Activated naive CD4-positive, alpha-beta T cell treated with anti-CD3 and anti-CD28 coated beads, Interleukin-2, amount 10 ng/mL, durations not matched to agents 7 days and 5 days (primary cell): ENCODE data around the gene YBX3.
"Not testable (repeated sequence)": the region's sequence is repeated elsewhere in the genome, so short reads cannot be mapped to it uniquely, and the experiment has no call there.

Experiments used
- CTCF ChIA-PET: fragments of 350-600 bp; sonication (Branson Sonifier 250); formaldehyde crosslinking; loops from one replicate; lab custom pipeline; 2021; ENCODE audit warnings: antibody characterized with exemption; lab: Charles Lee
- DNase-seq: peaks from one replicate; pipeline ENCODE4 v3.0.0-alpha.2; 2020
- H3K27ac Mint-ChIP-seq: one replicate; pipeline ENCODE4 v1.8.0; 2021; ENCODE audit warnings: mild to moderate bottlenecking, moderate library complexity, mixed read lengths
- H3K27me3 Mint-ChIP-seq: one replicate; pipeline ENCODE4 v1.8.0; 2021; ENCODE audit warnings: mild to moderate bottlenecking, mixed read lengths
- H3K36me3 Mint-ChIP-seq: one replicate; pipeline ENCODE4 v1.8.0; 2021; ENCODE audit warnings: mixed read lengths
- H3K4me1 Mint-ChIP-seq: one replicate; pipeline ENCODE4 v1.8.0; 2021; ENCODE audit warnings: mixed read lengths
- H3K4me3 Mint-ChIP-seq: one replicate; pipeline ENCODE4 v1.8.0; 2021; ENCODE audit warnings: mild to moderate bottlenecking, moderate library complexity, mixed read lengths
- H3K9me3 Mint-ChIP-seq: one replicate; pipeline ENCODE4 v1.8.0; 2021; ENCODE audit warnings: mixed read lengths

The YBX3 gene

GRCh38 chr12:10722905-10723746 is at the start of gene YBX3:
YBX3 (minus strand) TSS chr12:10723323; CDS start chr12:10723111, 212 bp downstream.
- H3K36me3 Mint-ChIP-seq, result no peaks in the 10 kb centered on the region
- peaks cover 36% of the 10 kb centered on the region for H3K4me1 Mint-ChIP-seq
- H3K9me3 Mint-ChIP-seq, result no peaks in the 10 kb centered on the region
- CTCF ChIA-PET, result interaction anchor here (0.6 to 2.1 kb wide), 3 partner anchors 9 to 93 kb away, joined by 3 to 14 read pairs (median 4); no protein-coding TSS in a partner anchor
- peaks cover 56% of the 10 kb centered on the region for H3K27me3 Mint-ChIP-seq
- DNase-seq, result peak; percentile 61
- H3K4me3 Mint-ChIP-seq, result peak within 1 kb of the TSS; percentile 84
- H3K27ac Mint-ChIP-seq, result peak within 1 kb of the TSS; percentile 69

GRCh38 chr12:10771132-10771733 is 48.1 kb upstream of the YBX3 start:
- Mint-ChIP-seq H3K9me3 (no peaks in the 10 kb centered on the region), H3K27ac (no peak overlapping the region), H3K4me3 (no peak overlapping the region), H3K4me1 (no peaks in the 10 kb centered on the region), H3K36me3 (no peaks in the 10 kb centered on the region), H3K27me3 (peaks cover 23% of the 10 kb centered on the region)
- DNase-seq, result no peak
- CTCF ChIA-PET, result interaction anchor here (0.6 to 3.2 kb wide), 10 partner anchors 9 to 718 kb away, joined by 3 to 28 read pairs (median 4); no protein-coding TSS in a partner anchor

- no peak for DNase-seq
- Mint-ChIP-seq H3K36me3 (no peaks in the 10 kb centered on the region), H3K27ac (no peak overlapping the region), H3K9me3 (peaks cover 11% of the 10 kb centered on the region), H3K27me3 (peaks cover 17% of the 10 kb centered on the region), H3K4me1 (no peaks in the 10 kb centered on the region), H3K4me3 (no peak overlapping the region)
- CTCF ChIA-PET, result no interaction called here
These were observed 36.5 kb upstream of the YBX3 start for GRCh38 chr12:10759657-10760056.

- CTCF ChIA-PET, result no interaction called here
- H3K27me3 Mint-ChIP-seq, result peaks cover 17% of the 10 kb centered on the region
These were observed 33.1 kb upstream of the YBX3 start for GRCh38 chr12:10756194-10756593.

GRCh38 chr12:10753059-10753458 is 29.9 kb upstream of the YBX3 start:
- Mint-ChIP-seq H3K9me3 (peaks cover 11% of the 10 kb centered on the region), H3K36me3 (no peaks in the 10 kb centered on the region), H3K27me3 (peaks cover 19% of the 10 kb centered on the region), H3K4me1 (peaks cover 9% of the 10 kb centered on the region), H3K27ac (no peak overlapping the region), H3K4me3 (no peak overlapping the region)
- DNase-seq, result no peak
- CTCF ChIA-PET, result no interaction called here

More at GRCh38 chr12:10756194-10756593, 33.1 kb upstream of the YBX3 start:
- Mint-ChIP-seq H3K4me1 (no peaks in the 10 kb centered on the region), H3K27ac (no peak overlapping the region), H3K36me3 (no peaks in the 10 kb centered on the region), H3K9me3 (peaks cover 11% of the 10 kb centered on the region), H3K4me3 (no peak overlapping the region)
- DNase-seq, result no peak

GRCh38 chr12:10750385-10750727 is 27.2 kb upstream of the YBX3 start:
- H3K36me3 Mint-ChIP-seq, result no peaks in the 10 kb centered on the region
- CTCF ChIA-PET, result interaction anchor here (0.9 to 2.0 kb wide), 15 partner anchors 13 to 737 kb away, joined by 3 to 14 read pairs (median 5); partner anchors contain the start of genes SMIM10L1 and YBX3
- no peak for DNase-seq
- H3K27me3 Mint-ChIP-seq, result peaks cover 30% of the 10 kb centered on the region
- peaks cover 15% of the 10 kb centered on the region for H3K4me1 Mint-ChIP-seq
- H3K9me3 Mint-ChIP-seq, result no peaks in the 10 kb centered on the region
- H3K4me3 Mint-ChIP-seq, result no peak overlapping the region
- no peak overlapping the region for H3K27ac Mint-ChIP-seq

GRCh38 chr12:10749700-10750384 is 26.7 kb upstream of the YBX3 start:
- DNase-seq, result peak; percentile 76
- H3K27ac Mint-ChIP-seq, result no peak overlapping the region
- no peaks in the 10 kb centered on the region for H3K36me3 Mint-ChIP-seq
- H3K4me3 Mint-ChIP-seq, result no peak overlapping the region
- peaks cover 15% of the 10 kb centered on the region for H3K4me1 Mint-ChIP-seq
- H3K27me3 Mint-ChIP-seq, result peaks cover 33% of the 10 kb centered on the region
- H3K9me3 Mint-ChIP-seq, result no peaks in the 10 kb centered on the region
- CTCF ChIA-PET, result interaction anchor here (0.6 to 2.0 kb wide), 22 partner anchors 14 to 738 kb away, joined by 3 to 14 read pairs (median 4); partner anchors contain the start of genes SMIM10L1 and YBX3

- Mint-ChIP-seq H3K4me1 (peaks cover 15% of the 10 kb centered on the region), H3K27me3 (peaks cover 33% of the 10 kb centered on the region), H3K9me3 (peaks cover 3% of the 10 kb centered on the region), H3K36me3 (no peaks in the 10 kb centered on the region), H3K4me3 (no peak overlapping the region), H3K27ac (no peak overlapping the region)
- DNase-seq, result no peak
- CTCF ChIA-PET, result interaction anchor here (1.1 kb wide), 1 partner anchor 738 kb away, joined by 3 read pairs; no protein-coding TSS in a partner anchor
These were observed 24.6 kb upstream of the YBX3 start for GRCh38 chr12:10747730-10748129.

- H3K4me1 Mint-ChIP-seq, H3K9me3 Mint-ChIP-seq, DNase-seq, H3K4me3 Mint-ChIP-seq, H3K36me3 Mint-ChIP-seq, H3K27ac Mint-ChIP-seq, CTCF ChIA-PET: not testable (repeated sequence)
- peaks cover 37% of the 10 kb centered on the region for H3K27me3 Mint-ChIP-seq
These were observed 20.3 kb upstream of the YBX3 start for GRCh38 chr12:10743420-10743819.

GRCh38 chr12:10741845-10742244 is 18.7 kb upstream of the YBX3 start:
- H3K4me1 Mint-ChIP-seq, result peaks cover 2% of the 10 kb centered on the region
- CTCF ChIA-PET, result no interaction called here

GRCh38 chr12:10740182-10740581 is 17.1 kb upstream of the YBX3 start:
- H3K9me3 Mint-ChIP-seq, result peaks cover 3% of the 10 kb centered on the region
- DNase-seq, result no peak
- peaks cover 19% of the 10 kb centered on the region for H3K27me3 Mint-ChIP-seq
- H3K4me3 Mint-ChIP-seq, result no peak overlapping the region
- H3K27ac Mint-ChIP-seq, result no peak overlapping the region
- H3K4me1 Mint-ChIP-seq, result no peaks in the 10 kb centered on the region
- CTCF ChIA-PET, result interaction anchor here (0.6 to 1.3 kb wide), 2 partner anchors 8 to 49 kb away, joined by 3 to 5 read pairs; no protein-coding TSS in a partner anchor
- no peaks in the 10 kb centered on the region for H3K36me3 Mint-ChIP-seq

More at GRCh38 chr12:10741845-10742244, 18.7 kb upstream of the YBX3 start:
- no peak overlapping the region for H3K27ac Mint-ChIP-seq
- H3K4me3 Mint-ChIP-seq, result no peak overlapping the region
- peaks cover 25% of the 10 kb centered on the region for H3K27me3 Mint-ChIP-seq
- no peak for DNase-seq
- H3K9me3 Mint-ChIP-seq, result peaks cover 3% of the 10 kb centered on the region
- H3K36me3 Mint-ChIP-seq, result no peaks in the 10 kb centered on the region

GRCh38 chr12:10739157-10740118 is 16.3 kb upstream of the YBX3 start:
- no peak overlapping the region for H3K27ac Mint-ChIP-seq
- H3K4me1 Mint-ChIP-seq, result no peaks in the 10 kb centered on the region
- H3K36me3 Mint-ChIP-seq, result no peaks in the 10 kb centered on the region
- CTCF ChIA-PET, result interaction anchor here (0.6 kb wide), 1 partner anchor 48 kb away, joined by 5 read pairs; no protein-coding TSS in a partner anchor
- H3K4me3 Mint-ChIP-seq, result no peak overlapping the region
- peaks cover 3% of the 10 kb centered on the region for H3K9me3 Mint-ChIP-seq
- peaks cover 19% of the 10 kb centered on the region for H3K27me3 Mint-ChIP-seq
- no peak for DNase-seq

GRCh38 chr12:10737249-10737648 is 14.1 kb upstream of the YBX3 start:
- H3K4me3 Mint-ChIP-seq, result no peak overlapping the region
- no peak overlapping the region for H3K27ac Mint-ChIP-seq
- peaks cover 35% of the 10 kb centered on the region for H3K27me3 Mint-ChIP-seq
- no peaks in the 10 kb centered on the region for H3K4me1 Mint-ChIP-seq
- H3K9me3 Mint-ChIP-seq, result no peaks in the 10 kb centered on the region
- CTCF ChIA-PET, result no interaction called here
- no peaks in the 10 kb centered on the region for H3K36me3 Mint-ChIP-seq
- DNase-seq, result no peak
